ENCODE data around the gene MEIOB. TPM values are rescaled to one million over a fixed set of nuclear protein-coding genes. Genes with fewer than 3 reads are reported as not detected.
A peak's percentile ranks its signal among the peaks of the same experiment; 100 is the strongest.
"Not testable (repeated sequence)": the region's sequence is repeated elsewhere in the genome, so short reads cannot be mapped to it uniquely, and the experiment has no call there.

The MEIOB gene
- total RNA-seq, 1 donor from 2014 or later = 3.7 TPM

DNA sequence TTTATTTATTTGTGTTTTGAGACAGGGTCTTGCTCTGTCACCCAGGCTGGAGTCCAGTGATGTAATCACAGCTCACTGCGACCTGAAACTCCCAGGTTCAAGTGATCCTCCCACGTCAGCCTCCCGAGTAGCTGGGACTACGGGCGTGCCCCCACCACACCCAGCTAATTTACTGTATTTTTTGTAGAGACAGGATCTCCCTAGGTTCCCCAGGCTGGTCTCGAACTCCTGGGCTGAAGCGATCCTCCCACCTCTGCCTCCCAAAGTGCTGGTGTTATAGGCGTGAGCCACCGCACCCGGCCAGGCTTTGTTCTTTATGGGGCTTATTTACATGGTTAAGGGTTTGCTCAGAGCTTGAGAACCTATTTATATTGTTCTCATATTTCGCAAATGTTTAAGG lies 5.8 kb upstream of the MEIOB start:
- no peak overlapping the region for H3K9ac ChIP-seq
- H3K9me3 ChIP-seq (ENCODE audit: low read depth) = no peaks in the 10 kb centered on the region
- Mint-ChIP-seq H3K27ac (no peak overlapping the region), H3K36me3 (no peaks in the 10 kb centered on the region), H3K9me3 (no peaks in the 10 kb centered on the region), H3K27me3 (ENCODE audit: insufficient read depth, low read depth) (peaks cover 18% of the 10 kb centered on the region), H3K4me1 (peaks cover 3% of the 10 kb centered on the region), H3K4me3 (no peak overlapping the region)
- H3K4me3 ChIP-seq = no peak overlapping the region
- H3F3A ChIP-seq (ENCODE audit: low read depth) = no peaks in the 10 kb centered on the region
- H4K20me1 ChIP-seq (ENCODE audit: low read depth) = no peaks in the 10 kb centered on the region
- no peak for DNase-seq (ENCODE audit: low spot score)
- H3K4me1 ChIP-seq = no peaks in the 10 kb centered on the region
- TF ChIP-seq, protein P1, sequence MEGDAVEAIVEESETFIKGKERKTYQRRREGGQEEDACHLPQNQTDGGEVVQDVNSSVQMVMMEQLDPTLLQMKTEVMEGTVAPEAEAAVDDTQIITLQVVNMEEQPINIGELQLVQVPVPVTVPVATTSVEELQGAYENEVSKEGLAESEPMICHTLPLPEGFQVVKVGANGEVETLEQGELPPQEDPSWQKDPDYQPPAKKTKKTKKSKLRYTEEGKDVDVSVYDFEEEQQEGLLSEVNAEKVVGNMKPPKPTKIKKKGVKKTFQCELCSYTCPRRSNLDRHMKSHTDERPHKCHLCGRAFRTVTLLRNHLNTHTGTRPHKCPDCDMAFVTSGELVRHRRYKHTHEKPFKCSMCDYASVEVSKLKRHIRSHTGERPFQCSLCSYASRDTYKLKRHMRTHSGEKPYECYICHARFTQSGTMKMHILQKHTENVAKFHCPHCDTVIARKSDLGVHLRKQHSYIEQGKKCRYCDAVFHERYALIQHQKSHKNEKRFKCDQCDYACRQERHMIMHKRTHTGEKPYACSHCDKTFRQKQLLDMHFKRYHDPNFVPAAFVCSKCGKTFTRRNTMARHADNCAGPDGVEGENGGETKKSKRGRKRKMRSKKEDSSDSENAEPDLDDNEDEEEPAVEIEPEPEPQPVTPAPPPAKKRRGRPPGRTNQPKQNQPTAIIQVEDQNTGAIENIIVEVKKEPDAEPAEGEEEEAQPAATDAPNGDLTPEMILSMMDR (IDR thresholded peaks at IDR 0.05) = no peak
- TF ChIP-seq EZH2phosphoT487 (IDR thresholded peaks at IDR 0.05) = no peak
- TF ChIP-seq EZH2 (IDR thresholded peaks at IDR 0.05) = no peak
- no peak overlapping the region for H3K27ac ChIP-seq
- no peaks in the 10 kb centered on the region for H3K79me2 ChIP-seq (ENCODE audit: low read depth)
- peaks cover 76% of the 10 kb centered on the region for H3K27me3 ChIP-seq
- no peak overlapping the region for H3K4me2 ChIP-seq
- H3K36me3 ChIP-seq = no peaks in the 10 kb centered on the region
- H2AFZ ChIP-seq (replicated peaks) = no peak overlapping the region

DNA sequence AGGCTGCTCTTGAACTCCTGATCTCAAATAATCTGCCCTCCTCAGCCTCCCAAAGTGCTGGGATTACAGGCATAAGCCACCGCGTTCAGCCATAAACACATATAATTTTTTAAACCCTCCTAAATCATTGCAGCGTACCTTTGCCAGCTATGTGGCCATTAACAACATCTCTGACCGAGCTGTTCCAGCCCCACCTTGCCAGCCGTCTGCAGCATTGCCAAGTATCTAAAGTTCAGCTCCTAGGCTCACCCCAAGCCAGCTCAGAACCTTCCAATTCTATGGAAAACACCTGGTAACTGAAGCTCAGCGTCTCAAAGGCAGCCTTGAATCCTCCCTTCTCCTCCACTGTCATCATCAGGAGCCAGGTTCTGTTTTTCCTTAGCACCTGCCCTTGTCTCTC lies 5.1 kb upstream of the MEIOB start:
- no peaks in the 10 kb centered on the region for H3K4me1 ChIP-seq
- H3K4me1 Mint-ChIP-seq = peaks cover 8% of the 10 kb centered on the region
- no peak for TF ChIP-seq EZH2 (IDR thresholded peaks at IDR 0.05)
- TF ChIP-seq EZH2phosphoT487 (IDR thresholded peaks at IDR 0.05) = no peak
- TF ChIP-seq, protein P1 (IDR thresholded peaks at IDR 0.05) = no peak
- H3K36me3 ChIP-seq = no peaks in the 10 kb centered on the region
- H3K4me3 ChIP-seq = no peak overlapping the region
- H3K27ac Mint-ChIP-seq = no peak overlapping the region
- no peaks in the 10 kb centered on the region for H3K79me2 ChIP-seq (ENCODE audit: low read depth)
- no peak for DNase-seq (ENCODE audit: low spot score)
- no peak overlapping the region for H3K4me2 ChIP-seq
- H4K20me1 ChIP-seq (ENCODE audit: low read depth) = no peaks in the 10 kb centered on the region
- peak overlapping the region; percentile 61 for H3K4me3 Mint-ChIP-seq
- peaks cover 24% of the 10 kb centered on the region for H3K27me3 Mint-ChIP-seq (ENCODE audit: insufficient read depth, low read depth)
- H3K27me3 ChIP-seq = peaks cover 83% of the 10 kb centered on the region
- peaks cover 3% of the 10 kb centered on the region for H3K9me3 Mint-ChIP-seq
- H3F3A ChIP-seq (ENCODE audit: low read depth) = no peaks in the 10 kb centered on the region
- H2AFZ ChIP-seq (replicated peaks) = no peak overlapping the region
- H3K9ac ChIP-seq = no peak overlapping the region
- no peak overlapping the region for H3K27ac ChIP-seq
- H3K9me3 ChIP-seq (ENCODE audit: low read depth) = no peaks in the 10 kb centered on the region
- peaks cover 1% of the 10 kb centered on the region for H3K36me3 Mint-ChIP-seq

DNA sequence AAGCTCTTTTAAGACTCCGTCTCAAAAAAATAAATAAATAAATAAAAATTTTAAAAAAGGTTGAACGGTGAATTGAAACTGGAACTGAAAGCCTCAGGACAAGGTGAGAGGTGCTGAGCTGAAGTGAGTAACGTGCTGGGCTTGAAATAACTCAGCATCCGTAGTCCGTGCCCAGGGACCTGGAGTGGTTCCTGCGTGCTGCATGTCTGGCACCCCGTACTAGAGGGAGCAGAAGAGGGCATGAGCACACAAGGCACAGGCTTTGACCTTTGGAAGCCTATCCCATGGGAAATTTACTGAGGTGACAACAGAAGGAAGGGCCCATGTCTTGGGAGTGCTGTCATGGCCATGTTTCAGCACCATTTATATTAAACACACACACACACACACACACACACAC lies 4.5 kb upstream of the MEIOB start:
- no peaks in the 10 kb centered on the region for H3K36me3 ChIP-seq
- H2AFZ ChIP-seq (replicated peaks) = no peak overlapping the region
- no peak overlapping the region for H3K4me3 ChIP-seq
- no peak overlapping the region for H3K4me2 ChIP-seq
- H3K27ac ChIP-seq = no peak overlapping the region
- peaks cover 8% of the 10 kb centered on the region for H3K4me1 Mint-ChIP-seq
- no peaks in the 10 kb centered on the region for H3F3A ChIP-seq (ENCODE audit: low read depth)
- H3K27me3 ChIP-seq = peaks cover 88% of the 10 kb centered on the region
- no peak for DNase-seq (ENCODE audit: low spot score)
- no peak overlapping the region for H3K27ac Mint-ChIP-seq
- peaks cover 1% of the 10 kb centered on the region for H3K36me3 Mint-ChIP-seq
- TF ChIP-seq EZH2phosphoT487 (IDR thresholded peaks at IDR 0.05) = no peak
- TF ChIP-seq, protein P1 (IDR thresholded peaks at IDR 0.05) = no peak
- no peaks in the 10 kb centered on the region for H3K4me1 ChIP-seq
- H3K27me3 Mint-ChIP-seq (ENCODE audit: insufficient read depth, low read depth) = peaks cover 24% of the 10 kb centered on the region
- peaks cover 3% of the 10 kb centered on the region for H3K9me3 Mint-ChIP-seq
- H4K20me1 ChIP-seq (ENCODE audit: low read depth) = no peaks in the 10 kb centered on the region
- no peak overlapping the region for H3K4me3 Mint-ChIP-seq
- H3K9ac ChIP-seq = no peak overlapping the region
- no peaks in the 10 kb centered on the region for H3K79me2 ChIP-seq (ENCODE audit: low read depth)
- no peaks in the 10 kb centered on the region for H3K9me3 ChIP-seq (ENCODE audit: low read depth)

DNA sequence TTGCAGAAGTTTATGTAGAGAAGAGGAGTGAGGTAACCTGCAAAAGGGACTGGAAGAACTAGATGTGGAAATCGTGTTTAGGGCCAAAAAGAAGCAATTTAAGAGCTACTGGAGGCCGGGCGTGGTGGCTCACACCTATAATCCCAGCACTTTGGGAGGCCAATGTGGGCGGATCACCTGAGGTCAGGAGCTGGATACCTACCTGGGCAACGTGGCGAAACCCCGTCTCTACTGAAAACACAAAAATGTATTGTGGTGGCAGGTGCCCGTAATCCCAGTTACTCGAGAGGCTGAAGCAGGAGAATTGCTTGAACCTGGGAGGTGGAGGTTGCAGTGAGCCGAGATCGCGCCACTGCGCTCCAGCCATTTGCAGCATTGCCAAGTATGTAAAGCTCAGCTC lies 4.1 kb upstream of the MEIOB start:
- peaks cover 24% of the 10 kb centered on the region for H3K27me3 Mint-ChIP-seq (ENCODE audit: insufficient read depth, low read depth)
- H3K36me3 ChIP-seq; H3K9ac ChIP-seq; H3K4me1 Mint-ChIP-seq; H3K4me2 ChIP-seq; H3K9me3 Mint-ChIP-seq; H2AFZ ChIP-seq (replicated peaks); DNase-seq (ENCODE audit: low spot score); H3K4me1 ChIP-seq; H3K36me3 Mint-ChIP-seq; H3K79me2 ChIP-seq (ENCODE audit: low read depth); H3K27ac ChIP-seq; H3K9me3 ChIP-seq (ENCODE audit: low read depth); H3K4me3 ChIP-seq; H3K27ac Mint-ChIP-seq; H4K20me1 ChIP-seq (ENCODE audit: low read depth); H3F3A ChIP-seq (ENCODE audit: low read depth); H3K4me3 Mint-ChIP-seq: not testable (repeated sequence)
- peaks cover 85% of the 10 kb centered on the region for H3K27me3 ChIP-seq
